Lower lobe of right lung (tissue), 2 donors: ENCODE measurements around the gene TTF2. TPM values are rescaled to one million over a fixed set of nuclear protein-coding genes. Genes with fewer than 3 reads are reported as not detected.
"Not testable (repeated sequence)": the region's sequence is repeated elsewhere in the genome, so short reads cannot be mapped to it uniquely, and the experiment has no call there.

ENCODE experiments used
- ATAC-seq, 2 donors: fragments of 200-7000 bp; cut with Tn5 transposase; one replicate each; pipeline ENCODE4 v1.9.1; 2020 to 2022; ENCODE audit warnings: mild to moderate bottlenecking in 2 of 2, moderate library complexity in 2 of 2
- DNase-seq: peaks from one replicate; pipeline ENCODE4 v3.0.0-alpha.2; 2020
- H3K27ac ChIP-seq: fragments of 200-600 bp; one replicate; pipeline ENCODE4 v1.8.0; 2022
- H3K27me3 ChIP-seq: fragments of 200-600 bp; one replicate; pipeline ENCODE4 v1.8.0; 2022; ENCODE audit warnings: low read depth
- H3K36me3 ChIP-seq: fragments of 200-600 bp; one replicate; pipeline ENCODE4 v1.8.0; 2022; ENCODE audit warnings: mild to moderate bottlenecking
- H3K4me1 ChIP-seq: fragments of 200-600 bp; one replicate; pipeline ENCODE4 v1.8.0; 2022
- H3K4me3 ChIP-seq: fragments of 200-600 bp; one replicate; pipeline ENCODE4 v1.8.0; 2022; ENCODE audit warnings: mild to moderate bottlenecking
- H3K9me3 ChIP-seq: fragments of 200-600 bp; one replicate; pipeline ENCODE4 v1.8.0; 2022
- CTCF ChIP-seq: fragments of 200-600 bp; IDR thresholded peaks from one replicate; pipeline ENCODE4 v1.8.0; 2022; ENCODE audit warnings: antibody characterized with exemption, mild to moderate bottlenecking
- intact Hi-C: fragments of 100-400 bp; cut with DNase I; formaldehyde crosslinking; loops from one replicate; pipeline ENCODE4 v1.11.0; 2022
- total RNA-seq: library from RNA; stranded (reverse); fragmentation: NEBNext Ultra II Directional; extraction: Animal tissue kit (Norgen Biotek cat#: 25700); gene quantifications from one replicate; pipeline ENCODE4 v1.2.1, GENCODE V29; 2021
- donor health status: DM: no; HTN: yes; CAD: no; lungs with severe emphysema.

TTF2 gene
- total RNA-seq, 1 donor from 2014 or later: 18.0 TPM

GRCh38 chr1:117114877-117115276 lies 54.8 kb downstream of the TTF2 start:
- no peaks in the 10 kb centered on the region for H3K9me3 ChIP-seq
- ATAC-seq: no peak
- H3K4me3 ChIP-seq: no peak overlapping the region

GRCh38 chr1:117116090-117116783 lies 56.1 kb downstream of the TTF2 start:
- no peak overlapping the region for H3K4me3 ChIP-seq
- DNase-seq (no peak), ATAC-seq (no peak)
- H3K27ac ChIP-seq: no peak overlapping the region
- no peak for TF ChIP-seq CTCF
- intact Hi-C loops: no loop called here
- H3K36me3 ChIP-seq: no peaks in the 10 kb centered on the region
- H3K27me3 ChIP-seq: no peaks in the 10 kb centered on the region
- H3K9me3 ChIP-seq: no peaks in the 10 kb centered on the region
- H3K4me1 ChIP-seq: peaks cover 9% of the 10 kb centered on the region

More at GRCh38 chr1:117114877-117115276, 54.8 kb downstream of the TTF2 start:
- no peaks in the 10 kb centered on the region for H3K4me1 ChIP-seq
- no peaks in the 10 kb centered on the region for H3K36me3 ChIP-seq
- no peaks in the 10 kb centered on the region for H3K27me3 ChIP-seq
- no peak for TF ChIP-seq CTCF
- no peak overlapping the region for H3K27ac ChIP-seq
- intact Hi-C loops: no loop called here
- DNase-seq: no peak

- intact Hi-C loops: no loop called here
- Histone ChIP-seq H3K36me3 (no peaks in the 10 kb centered on the region), H3K9me3 (no peaks in the 10 kb centered on the region), H3K4me1 (peaks cover 9% of the 10 kb centered on the region), H3K4me3 (no peak overlapping the region), H3K27me3 (no peaks in the 10 kb centered on the region), H3K27ac (no peak overlapping the region)
- DNase-seq (no peak), ATAC-seq (no peak)
- TF ChIP-seq CTCF: no peak
Observed at GRCh38 chr1:117116784-117117130, 56.6 kb downstream of the TTF2 start.

GRCh38 chr1:117117697-117118096 lies 57.6 kb downstream of the TTF2 start:
- no peak for TF ChIP-seq CTCF
- H3K36me3 ChIP-seq: no peaks in the 10 kb centered on the region
- no peak overlapping the region for H3K4me3 ChIP-seq
- no peak for DNase-seq
- intact Hi-C loops: no loop called here
- peaks cover 15% of the 10 kb centered on the region for H3K4me1 ChIP-seq
- ATAC-seq: no peak
- no peaks in the 10 kb centered on the region for H3K9me3 ChIP-seq
- no peak overlapping the region for H3K27ac ChIP-seq
- no peaks in the 10 kb centered on the region for H3K27me3 ChIP-seq

- Histone ChIP-seq H3K9me3 (no peaks in the 10 kb centered on the region), H3K36me3 (no peaks in the 10 kb centered on the region), H3K27me3 (no peaks in the 10 kb centered on the region), H3K4me1 (peaks cover 15% of the 10 kb centered on the region), H3K4me3 (no peak overlapping the region), H3K27ac (no peak overlapping the region)
- ATAC-seq (no peak), DNase-seq (no peak)
- TF ChIP-seq CTCF: no peak
- intact Hi-C loops: no loop called here
Observed at GRCh38 chr1:117118137-117118536, 58.0 kb downstream of the TTF2 start.

- H3K4me3 ChIP-seq, H3K36me3 ChIP-seq, H3K9me3 ChIP-seq, H3K27ac ChIP-seq, DNase-seq, ATAC-seq, intact Hi-C loops, H3K27me3 ChIP-seq: not testable (repeated sequence)
- peaks cover 15% of the 10 kb centered on the region for H3K4me1 ChIP-seq
Observed at GRCh38 chr1:117119144-117119543, 59.0 kb downstream of the TTF2 start.
